GOT3 (cell line): Measurements from ENCODE around the gene GLUD1.
"Not testable (repeated sequence)": the region's sequence is repeated elsewhere in the genome, so short reads cannot be mapped to it uniquely, and the experiment has no call there.

Experiments used
- DNase-seq: peaks from one replicate; lab custom pipeline; 2025; ENCODE audit warnings: mixed read lengths; lab: John Stamatoyannopoulos, UW

Gene GLUD1

GRCh38 chr10:87045434-87045938, 49.2 kb downstream of the GLUD1 start:
- DNase-seq, result no peak

GRCh38 chr10:87043579-87043978, 51.1 kb downstream of the GLUD1 start:
- not testable (repeated sequence) for DNase-seq

GRCh38 chr10:87038786-87039185, 55.9 kb downstream of the GLUD1 start:
- DNase-seq, result no peak

GRCh38 chr10:87038286-87038717, 56.3 kb downstream of the GLUD1 start:
- no peak for DNase-seq

GRCh38 chr10:87036623-87037022, 58.0 kb downstream of the GLUD1 start:
- DNase-seq, result no peak

- DNase-seq, result no peak
Measured at GRCh38 chr10:87030912-87031635, 63.6 kb downstream of the GLUD1 start.

GRCh38 chr10:87030419-87030818, 64.2 kb downstream of the GLUD1 start:
- not testable (repeated sequence) for DNase-seq

GRCh38 chr10:87026747-87027508, 67.7 kb downstream of the GLUD1 start:
- DNase-seq, result not testable (repeated sequence)

- DNase-seq, result not testable (repeated sequence)
Measured at GRCh38 chr10:87025285-87025958, 69.2 kb downstream of the GLUD1 start.

- not testable (repeated sequence) for DNase-seq
Measured at GRCh38 chr10:87020056-87020455, 74.6 kb downstream of the GLUD1 start, which contains the start of gene FAM25A. Gene FAM25A (plus strand): TSS chr10:87020294. CDS start chr10:87020325, 31 bp downstream.

GRCh38 chr10:87019504-87019903, 75.1 kb downstream of the GLUD1 start:
- not testable (repeated sequence) for DNase-seq

GRCh38 chr10:87019066-87019465, 75.6 kb downstream of the GLUD1 start:
- DNase-seq, result not testable (repeated sequence)

GRCh38 chr10:87018127-87018526, 76.5 kb downstream of the GLUD1 start:
- DNase-seq, result not testable (repeated sequence)

GRCh38 chr10:87014986-87015716, 79.5 kb downstream of the GLUD1 start:
- not testable (repeated sequence) for DNase-seq

GRCh38 chr10:87013528-87013927, 81.1 kb downstream of the GLUD1 start:
- not testable (repeated sequence) for DNase-seq

- DNase-seq, result not testable (repeated sequence)
Measured at GRCh38 chr10:87009134-87009696, 85.4 kb downstream of the GLUD1 start.

GRCh38 chr10:87008303-87008702, 86.3 kb downstream of the GLUD1 start:
- not testable (repeated sequence) for DNase-seq

GRCh38 chr10:87007674-87008073, 87.0 kb downstream of the GLUD1 start:
- not testable (repeated sequence) for DNase-seq

- not testable (repeated sequence) for DNase-seq
Measured at GRCh38 chr10:87007124-87007523, 87.5 kb downstream of the GLUD1 start.

- DNase-seq, result no peak
Measured at GRCh38 chr10:87000491-87000890, 94.2 kb downstream of the GLUD1 start.
